Smooth muscle cell (in vitro differentiated cells): ENCODE measurements around the gene CDK14. TPM values are rescaled to one million over a fixed set of nuclear protein-coding genes. Genes with fewer than 3 reads are reported as not detected.

Source experiments
- DNase-seq: peaks from one replicate; lab custom pipeline; 2025; ENCODE audit not compliant: unreplicated experiment; lab: John Stamatoyannopoulos, UW
- H2AFZ ChIP-seq: fragments of 200-600 bp; sonication (generic); 2 replicates; pipeline ENCODE4 v1.6.0; 2016; ENCODE audit warnings: antibody characterized with exemption, low read depth, mild to moderate bottlenecking
- H3F3A ChIP-seq: fragments of 200-600 bp; sonication (generic); 2 replicates; pipeline ENCODE4 v1.6.0; 2017; ENCODE audit warnings: antibody characterized with exemption, low read depth
- H3K27ac ChIP-seq: fragments of 200-600 bp; sonication (generic); 2 replicates; pipeline ENCODE4 v1.5.1; 2016; ENCODE audit warnings: low read depth, mild to moderate bottlenecking
- H3K27me3 ChIP-seq: fragments of 200-600 bp; sonication (generic); 2 replicates; pipeline ENCODE4 v1.6.1; 2016; ENCODE audit warnings: low read depth, mild to moderate bottlenecking
- H3K36me3 ChIP-seq: fragments of 200-600 bp; sonication (generic); 2 replicates; pipeline ENCODE4 v1.5.1; 2016; ENCODE audit warnings: low read depth
- H3K4me1 ChIP-seq: fragments of 200-600 bp; sonication (generic); 2 replicates; pipeline ENCODE4 v1.5.1; 2016; ENCODE audit warnings: low read depth
- H3K4me2 ChIP-seq: fragments of 200-600 bp; sonication (generic); 2 replicates; pipeline ENCODE4 v1.6.0; 2016; ENCODE audit warnings: mild to moderate bottlenecking
- H3K4me3 ChIP-seq: fragments of 200-600 bp; sonication (generic); 2 replicates; pipeline ENCODE4 v1.5.1; 2016; ENCODE audit warnings: mild to moderate bottlenecking
- H3K79me2 ChIP-seq: fragments of 200-600 bp; sonication (generic); 2 replicates; pipeline ENCODE4 v1.6.0; 2016; ENCODE audit warnings: low read depth, mild to moderate bottlenecking
- H3K9ac ChIP-seq: fragments of 200-600 bp; sonication (generic); 2 replicates; pipeline ENCODE4 v1.6.0; 2016; ENCODE audit warnings: low read depth
- H3K9me3 ChIP-seq: fragments of 200-600 bp; sonication (generic); replicated peaks from 2 replicates; pipeline ENCODE4 v1.5.1; 2016; ENCODE audit warnings: low read depth
- H4K20me1 ChIP-seq: fragments of 200-600 bp; sonication (generic); 2 replicates; pipeline ENCODE4 v1.6.0; 2016; ENCODE audit warnings: low read depth
- CTCF ChIP-seq: fragments of 200-600 bp; sonication (generic); IDR thresholded peaks from 2 replicates; pipeline ENCODE4 v1.5.1; 2017; ENCODE audit warnings: borderline replicate concordance, mild to moderate bottlenecking, antibody characterized with exemption; ENCODE audit not compliant: insufficient read depth, poor library complexity, severe bottlenecking
- WGBS: methylation state at CpG from one replicate; pipeline ENCODE4 v1.1.7; 2016; ENCODE audit warnings: low lambda C conversion rate; 5-methylcytosine and 5-hydroxymethylcytosine counted together
- polyA plus RNA-seq: library from polyadenylated mRNA; unstranded; fragments of >200 nt; fragmentation: Nextera tagmentation; extraction: Ambion mirVana; gene quantifications from 2 replicates; pipeline ENCODE4 v1.2.1, GENCODE V29; 2016
- total RNA-seq: library from RNA; depleted of rRNA; stranded (reverse); fragments of >200 nt; gene quantifications from 2 replicates; pipeline ENCODE4 v1.2.3, GENCODE V29; 2014

The CDK14 gene
- total and polyA plus RNA-seq, 2 experiments from 2014 or later: 4.1 to 5.3 TPM

- Histone ChIP-seq H3K9me3 (no peaks in the 10 kb centered on the region), H3K9ac (no peak overlapping the region), H3K79me2 (no peaks in the 10 kb centered on the region), H4K20me1 (no peaks in the 10 kb centered on the region), H3K27ac (no peak overlapping the region), H2AFZ (no peak overlapping the region), H3K4me2 (no peak overlapping the region), H3K27me3 (no peaks in the 10 kb centered on the region), H3K4me1 (peaks cover 14% of the 10 kb centered on the region), H3K4me3 (no peak overlapping the region), H3F3A (no peaks in the 10 kb centered on the region), H3K36me3 (no peaks in the 10 kb centered on the region)
- no peak for DNase-seq
- TF ChIP-seq CTCF: no peak
- WGBS: 92% methylated on average over 3 of the region's 3 CpGs
Measured at GRCh38 chr7:90740386-90740785, 144.3 kb downstream of the CDK14 start.

- DNase-seq: no peak
- WGBS: 67% methylated on average over 1 of the region's 1 CpG
- TF ChIP-seq CTCF: no peak
- H4K20me1 ChIP-seq: no peaks in the 10 kb centered on the region
- no peak overlapping the region for H3K27ac ChIP-seq
- no peak overlapping the region for H3K4me2 ChIP-seq
- H3K9ac ChIP-seq: no peak overlapping the region
- no peaks in the 10 kb centered on the region for H3K79me2 ChIP-seq
- peaks cover 14% of the 10 kb centered on the region for H3K4me1 ChIP-seq
- no peaks in the 10 kb centered on the region for H3K36me3 ChIP-seq
- no peaks in the 10 kb centered on the region for H3K27me3 ChIP-seq
- H3K9me3 ChIP-seq: no peaks in the 10 kb centered on the region
- H3F3A ChIP-seq: no peaks in the 10 kb centered on the region
- H3K4me3 ChIP-seq: no peak overlapping the region
- H2AFZ ChIP-seq: no peak overlapping the region
Measured at GRCh38 chr7:90743626-90744025, 147.5 kb downstream of the CDK14 start.

DNA sequence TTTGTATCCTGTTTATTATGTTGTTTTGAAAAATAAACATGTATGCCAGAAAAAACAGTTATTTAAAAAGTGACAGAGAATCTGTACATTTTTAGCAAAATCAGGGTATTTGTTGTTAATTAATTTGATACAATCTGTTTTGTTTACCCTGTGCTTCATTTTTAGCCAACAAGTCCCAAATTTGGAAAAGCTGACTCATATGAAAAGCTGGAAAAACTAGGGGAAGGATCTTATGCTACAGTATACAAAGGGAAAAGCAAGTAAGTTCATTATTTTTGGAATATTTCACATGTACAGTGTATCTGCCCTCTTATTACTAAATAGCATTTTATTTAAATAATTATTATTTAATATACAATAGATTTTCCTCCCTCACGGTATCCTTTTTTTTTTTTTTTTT is 151.4 kb downstream of the CDK14 start:
- Histone ChIP-seq H3K4me1 (peaks cover 11% of the 10 kb centered on the region), H3K9ac (no peak overlapping the region), H3F3A (no peaks in the 10 kb centered on the region), H3K4me2 (no peak overlapping the region), H3K4me3 (no peak overlapping the region), H3K79me2 (no peaks in the 10 kb centered on the region), H3K27me3 (no peaks in the 10 kb centered on the region), H2AFZ (no peak overlapping the region), H3K36me3 (no peaks in the 10 kb centered on the region), H3K9me3 (no peaks in the 10 kb centered on the region), H3K27ac (no peak overlapping the region), H4K20me1 (no peaks in the 10 kb centered on the region)
- 95% methylated on average over 1 of the region's 1 CpG for WGBS
- DNase-seq: no peak
- TF ChIP-seq CTCF: no peak

DNA sequence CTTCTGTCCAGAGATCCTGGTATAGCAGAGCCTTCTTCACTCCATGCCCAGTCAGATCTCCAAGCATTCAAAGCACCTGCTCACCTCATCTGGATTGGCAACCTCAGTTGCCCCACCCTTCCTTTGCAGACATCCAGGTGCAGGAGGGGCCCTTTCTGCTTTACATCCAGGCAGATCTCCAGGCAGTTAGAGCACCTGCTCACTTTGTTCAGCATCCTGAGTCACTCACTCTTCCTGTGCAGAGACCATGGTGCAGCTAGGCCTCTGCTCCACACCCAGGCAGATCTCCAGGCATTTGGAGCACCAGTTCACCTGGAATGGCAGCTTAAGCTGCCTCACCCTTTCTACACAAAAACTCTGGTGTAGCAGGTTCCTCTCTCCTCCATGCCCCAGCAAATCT is 153.1 kb downstream of the CDK14 start:
- Histone ChIP-seq H2AFZ (no peak overlapping the region), H3K4me1 (no peaks in the 10 kb centered on the region), H4K20me1 (no peaks in the 10 kb centered on the region), H3K79me2 (no peaks in the 10 kb centered on the region), H3K4me3 (no peak overlapping the region), H3K27me3 (no peaks in the 10 kb centered on the region), H3K36me3 (no peaks in the 10 kb centered on the region), H3F3A (no peaks in the 10 kb centered on the region), H3K27ac (no peak overlapping the region), H3K4me2 (no peak overlapping the region), H3K9me3 (no peaks in the 10 kb centered on the region), H3K9ac (no peak overlapping the region)
- TF ChIP-seq CTCF: no peak
- DNase-seq: no peak
